ENCODE results near the gene FARSA. TPM values are rescaled to one million over a fixed set of nuclear protein-coding genes. Genes with fewer than 3 reads are reported as not detected.
A peak's percentile ranks its signal among the peaks of the same experiment; 100 is the strongest.

FARSA gene
- total and polyA plus RNA-seq, 2 of the 13 experiments (the other 11 are each of a cell fraction or from before 2014, with no cell fraction given) = 25.9 to 72.0 TPM

DNA sequence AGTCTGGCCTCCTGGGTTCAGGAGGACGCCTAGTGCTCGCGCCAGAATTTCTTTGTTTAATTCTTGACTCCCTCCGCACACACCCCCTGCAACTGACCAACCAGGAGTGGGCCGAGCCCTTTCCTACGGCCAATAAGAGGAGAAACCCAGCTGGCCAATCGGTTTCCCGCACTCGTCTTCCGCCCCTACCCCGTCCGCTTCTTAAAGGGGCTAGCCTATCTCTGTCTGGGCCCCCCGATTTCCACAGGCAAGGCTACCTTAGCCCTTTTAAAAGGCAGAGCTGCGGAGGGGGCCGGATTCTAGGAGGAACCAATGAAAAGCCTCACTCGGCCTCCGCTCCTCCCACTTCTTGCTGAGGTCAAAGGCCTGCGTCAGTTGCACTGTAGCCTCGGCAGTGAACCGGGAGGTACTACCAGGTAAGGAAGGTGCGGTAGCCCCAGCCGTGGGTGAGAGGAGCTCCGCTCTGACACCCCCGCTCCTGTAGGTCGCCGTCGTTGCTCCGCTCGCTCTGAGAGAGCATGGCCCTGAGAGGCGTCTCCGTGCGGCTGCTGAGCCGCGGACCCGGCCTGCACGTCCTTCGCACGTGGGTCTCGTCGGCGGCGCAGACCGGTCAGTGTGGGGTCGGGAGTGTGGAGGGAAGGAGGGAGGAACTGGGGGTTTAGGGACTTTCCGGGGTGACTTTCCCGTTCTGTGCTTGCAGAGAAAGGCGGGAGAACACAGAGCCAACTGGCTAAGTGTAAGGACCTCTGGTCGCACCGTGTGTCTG, 42.5 kb downstream of the FARSA start, which contains the start of gene GCDH (continued):
- peak; percentile 86; the same call in 1 of the 2 replicates for TF ChIP-seq SNAPC4 (CRISPR knock-in tag; IDR thresholded peaks at IDR 0.05)
- TF ChIP-seq YY1 (IDR thresholded peaks at IDR 0.05; ENCODE audit: insufficient read depth, insufficient replicate concordance, low read depth, low read length) = no peak
- TF ChIP-seq, protein P1, sequence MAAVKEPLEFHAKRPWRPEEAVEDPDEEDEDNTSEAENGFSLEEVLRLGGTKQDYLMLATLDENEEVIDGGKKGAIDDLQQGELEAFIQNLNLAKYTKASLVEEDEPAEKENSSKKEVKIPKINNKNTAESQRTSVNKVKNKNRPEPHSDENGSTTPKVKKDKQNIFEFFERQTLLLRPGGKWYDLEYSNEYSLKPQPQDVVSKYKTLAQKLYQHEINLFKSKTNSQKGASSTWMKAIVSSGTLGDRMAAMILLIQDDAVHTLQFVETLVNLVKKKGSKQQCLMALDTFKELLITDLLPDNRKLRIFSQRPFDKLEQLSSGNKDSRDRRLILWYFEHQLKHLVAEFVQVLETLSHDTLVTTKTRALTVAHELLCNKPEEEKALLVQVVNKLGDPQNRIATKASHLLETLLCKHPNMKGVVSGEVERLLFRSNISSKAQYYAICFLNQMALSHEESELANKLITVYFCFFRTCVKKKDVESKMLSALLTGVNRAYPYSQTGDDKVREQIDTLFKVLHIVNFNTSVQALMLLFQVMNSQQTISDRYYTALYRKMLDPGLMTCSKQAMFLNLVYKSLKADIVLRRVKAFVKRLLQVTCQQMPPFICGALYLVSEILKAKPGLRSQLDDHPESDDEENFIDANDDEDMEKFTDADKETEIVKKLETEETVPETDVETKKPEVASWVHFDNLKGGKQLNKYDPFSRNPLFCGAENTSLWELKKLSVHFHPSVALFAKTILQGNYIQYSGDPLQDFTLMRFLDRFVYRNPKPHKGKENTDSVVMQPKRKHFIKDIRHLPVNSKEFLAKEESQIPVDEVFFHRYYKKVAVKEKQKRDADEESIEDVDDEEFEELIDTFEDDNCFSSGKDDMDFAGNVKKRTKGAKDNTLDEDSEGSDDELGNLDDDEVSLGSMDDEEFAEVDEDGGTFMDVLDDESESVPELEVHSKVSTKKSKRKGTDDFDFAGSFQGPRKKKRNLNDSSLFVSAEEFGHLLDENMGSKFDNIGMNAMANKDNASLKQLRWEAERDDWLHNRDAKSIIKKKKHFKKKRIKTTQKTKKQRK (IDR thresholded peaks at IDR 0.05; ENCODE audit: low read length) = no peak
- peak; percentile 94 for TF ChIP-seq KAT8 (CRISPR knock-in tag; IDR thresholded peaks at IDR 0.05)
- TF ChIP-seq, protein P2, sequence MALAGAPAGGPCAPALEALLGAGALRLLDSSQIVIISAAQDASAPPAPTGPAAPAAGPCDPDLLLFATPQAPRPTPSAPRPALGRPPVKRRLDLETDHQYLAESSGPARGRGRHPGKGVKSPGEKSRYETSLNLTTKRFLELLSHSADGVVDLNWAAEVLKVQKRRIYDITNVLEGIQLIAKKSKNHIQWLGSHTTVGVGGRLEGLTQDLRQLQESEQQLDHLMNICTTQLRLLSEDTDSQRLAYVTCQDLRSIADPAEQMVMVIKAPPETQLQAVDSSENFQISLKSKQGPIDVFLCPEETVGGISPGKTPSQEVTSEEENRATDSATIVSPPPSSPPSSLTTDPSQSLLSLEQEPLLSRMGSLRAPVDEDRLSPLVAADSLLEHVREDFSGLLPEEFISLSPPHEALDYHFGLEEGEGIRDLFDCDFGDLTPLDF (CRISPR knock-in tag; IDR thresholded peaks at IDR 0.05) = no peak
- peak; percentile 80 for TF ChIP-seq ZNF333 (CRISPR knock-in tag; IDR thresholded peaks at IDR 0.05; ENCODE audit: borderline replicate concordance)
- TF ChIP-seq, protein P3, sequence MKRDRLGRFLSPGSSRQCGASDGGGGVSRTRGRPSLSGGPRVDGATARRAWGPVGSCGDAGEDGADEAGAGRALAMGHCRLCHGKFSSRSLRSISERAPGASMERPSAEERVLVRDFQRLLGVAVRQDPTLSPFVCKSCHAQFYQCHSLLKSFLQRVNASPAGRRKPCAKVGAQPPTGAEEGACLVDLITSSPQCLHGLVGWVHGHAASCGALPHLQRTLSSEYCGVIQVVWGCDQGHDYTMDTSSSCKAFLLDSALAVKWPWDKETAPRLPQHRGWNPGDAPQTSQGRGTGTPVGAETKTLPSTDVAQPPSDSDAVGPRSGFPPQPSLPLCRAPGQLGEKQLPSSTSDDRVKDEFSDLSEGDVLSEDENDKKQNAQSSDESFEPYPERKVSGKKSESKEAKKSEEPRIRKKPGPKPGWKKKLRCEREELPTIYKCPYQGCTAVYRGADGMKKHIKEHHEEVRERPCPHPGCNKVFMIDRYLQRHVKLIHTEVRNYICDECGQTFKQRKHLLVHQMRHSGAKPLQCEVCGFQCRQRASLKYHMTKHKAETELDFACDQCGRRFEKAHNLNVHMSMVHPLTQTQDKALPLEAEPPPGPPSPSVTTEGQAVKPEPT (CRISPR knock-in tag; IDR thresholded peaks at IDR 0.05; ENCODE audit: low read depth) = peak; percentile 66; the same call in 1 of the 2 replicates
- no peak for TF ChIP-seq TMF1 (CRISPR knock-in tag; IDR thresholded peaks at IDR 0.05; ENCODE audit: low read depth)
- TF ChIP-seq ZNF317 (CRISPR knock-in tag; IDR thresholded peaks at IDR 0.05) = peak; percentile 46; the same call in 1 of the 2 replicates
- 0 out of 2 replicates have a peak, but pooled peaks have one; percentile 15 for TF ChIP-seq GATAD2A (CRISPR knock-in tag; IDR thresholded peaks at IDR 0.05)
- TF ChIP-seq ATF7 (IDR thresholded peaks at IDR 0.05) = no peak
- 0 out of 2 replicates have a peak, but pooled peaks have one; percentile 32 for TF ChIP-seq ATF7 (CRISPR knock-in tag; IDR thresholded peaks at IDR 0.05)
- TF ChIP-seq, protein P4, sequence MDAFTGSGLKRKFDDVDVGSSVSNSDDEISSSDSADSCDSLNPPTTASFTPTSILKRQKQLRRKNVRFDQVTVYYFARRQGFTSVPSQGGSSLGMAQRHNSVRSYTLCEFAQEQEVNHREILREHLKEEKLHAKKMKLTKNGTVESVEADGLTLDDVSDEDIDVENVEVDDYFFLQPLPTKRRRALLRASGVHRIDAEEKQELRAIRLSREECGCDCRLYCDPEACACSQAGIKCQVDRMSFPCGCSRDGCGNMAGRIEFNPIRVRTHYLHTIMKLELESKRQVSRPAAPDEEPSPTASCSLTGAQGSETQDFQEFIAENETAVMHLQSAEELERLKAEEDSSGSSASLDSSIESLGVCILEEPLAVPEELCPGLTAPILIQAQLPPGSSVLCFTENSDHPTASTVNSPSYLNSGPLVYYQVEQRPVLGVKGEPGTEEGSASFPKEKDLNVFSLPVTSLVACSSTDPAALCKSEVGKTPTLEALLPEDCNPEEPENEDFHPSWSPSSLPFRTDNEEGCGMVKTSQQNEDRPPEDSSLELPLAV (CRISPR knock-in tag; conservative IDR thresholded peaks at IDR 0.05; ENCODE audit: low read depth) = no peak

Measured in HepG2 (cell line).